H1 (cell line): ENCODE results near the gene SCAPER.

Experiments used
- ATF2 ChIP-seq: IDR thresholded peaks from 2 replicates; pipeline ENCODE4 v1.6.1; 2012; ENCODE audit warnings: low read length, inconsistent platforms
- CEBPB ChIP-seq: IDR thresholded peaks from 2 replicates; pipeline ENCODE4 v1.6.1; 2012; ENCODE audit warnings: low read depth, low read length
- CREB1 ChIP-seq: IDR thresholded peaks from 2 replicates; pipeline ENCODE4 v1.6.1; 2012; ENCODE audit warnings: inconsistent platforms
- CTCF ChIP-seq, 3 experiments: IDR thresholded peaks; 1 replicate in 2 of 3; 2 replicates in 1 of 3; pipeline versions ENCODE4 v1.5.1 to v1.6.1; 2011; ENCODE audit warnings: low read length in 3 of 3, mild to moderate bottlenecking in 3 of 3, inconsistent platforms in 2 of 3, low read depth in 1 of 3, moderate library complexity in 1 of 3; ENCODE audit not compliant: insufficient read depth in 1 of 3; ENCODE audit errors: control extremely low read depth in 1 of 3
- EZH2 ChIP-seq: fragments of 200-600 bp; sonication (generic); IDR thresholded peaks from 2 replicates; pipeline ENCODE4 v1.7.1; 2012; ENCODE audit warnings: low read depth, mild to moderate bottlenecking, moderate library complexity, low read length, inconsistent platforms; ENCODE audit not compliant: severe bottlenecking
- FOSL1 ChIP-seq: IDR thresholded peaks from 2 replicates; pipeline ENCODE4 v1.6.1; 2011; ENCODE audit warnings: mild to moderate bottlenecking, low read depth, low read length, moderate library complexity; ENCODE audit not compliant: insufficient read depth
- POLR2A ChIP-seq, 2 experiments: IDR thresholded peaks; 1 replicate in 1 of 2; 2 replicates in 1 of 2; pipeline ENCODE4 v1.6.1; 2011; ENCODE audit warnings: low read depth in 2 of 2, low read length in 2 of 2, mild to moderate bottlenecking in 2 of 2; ENCODE audit errors: control extremely low read depth in 1 of 2
- SIN3A ChIP-seq, 2 experiments: IDR thresholded peaks in 1 of 2; conservative IDR thresholded peaks in 1 of 2; 2 replicates each; pipeline ENCODE4 v1.6.1; 2011 to 2012; ENCODE audit warnings: low read length in 2 of 2, improper control_type of control experiment in 1 of 2, low read depth in 1 of 2, mild to moderate bottlenecking in 1 of 2
- SUZ12 ChIP-seq: fragments of 200-600 bp; sonication (generic); IDR thresholded peaks from 2 replicates; pipeline ENCODE4 v1.6.1; 2012; ENCODE audit warnings: mild to moderate bottlenecking, inconsistent platforms, low read length, moderate library complexity, mixed read lengths
- TBP ChIP-seq: IDR thresholded peaks from 2 replicates; pipeline ENCODE4 v1.6.1; 2011; ENCODE audit warnings: low read depth, low read length, improper control_type of control experiment
- TEAD4 ChIP-seq: IDR thresholded peaks from 2 replicates; pipeline ENCODE4 v1.6.1; 2012; ENCODE audit warnings: low read depth, low read length, inconsistent platforms, mixed read lengths
- USF2 ChIP-seq: IDR thresholded peaks from 2 replicates; pipeline ENCODE4 v1.6.1; 2011; ENCODE audit warnings: low read length, improper control_type of control experiment

GRCh38 chr15:76377217-76377616 is 527.9 kb downstream of the SCAPER start:
- TF ChIP-seq CEBPB (no peak), ATF2 (no peak), POLR2A (IDR thresholded peaks at IDR 0.05; ENCODE audit: control extremely low read depth in 1 of 2, low read depth in 2 of 2, low read length in 2 of 2) (no peak), CTCF (IDR thresholded peaks at IDR 0.05; ENCODE audit: control extremely low read depth in 1 of 3, insufficient read depth in 1 of 3, low read depth in 1 of 3, low read length in 3 of 3) (no peak), USF2 (no peak), SUZ12 (no peak), CREB1 (no peak), TEAD4 (no peak), EZH2 (no peak), FOSL1 (no peak), SIN3A (conservative IDR thresholded peaks at IDR 0.05 in 1 of 2, IDR thresholded peaks at IDR 0.05 in 1 of 2; ENCODE audit: low read depth in 1 of 2, low read length in 2 of 2) (no peak), TBP (no peak)
